Measurements from ENCODE around the gene ANKAR. TPM values are rescaled to one million over a fixed set of nuclear protein-coding genes. Genes with fewer than 3 reads are reported as not detected.
"Not testable (repeated sequence)": the region's sequence is repeated elsewhere in the genome, so short reads cannot be mapped to it uniquely, and the experiment has no call there.

The ANKAR gene
- total RNA-seq, 1 experiment from 2014 or later: 7.8 TPM

GRCh38 chr2:189658306-189659212 is 15.9 kb upstream of the ANKAR start:
- no peak for DNase-seq (ENCODE audit: extremely low read depth, low read depth)

DNA sequence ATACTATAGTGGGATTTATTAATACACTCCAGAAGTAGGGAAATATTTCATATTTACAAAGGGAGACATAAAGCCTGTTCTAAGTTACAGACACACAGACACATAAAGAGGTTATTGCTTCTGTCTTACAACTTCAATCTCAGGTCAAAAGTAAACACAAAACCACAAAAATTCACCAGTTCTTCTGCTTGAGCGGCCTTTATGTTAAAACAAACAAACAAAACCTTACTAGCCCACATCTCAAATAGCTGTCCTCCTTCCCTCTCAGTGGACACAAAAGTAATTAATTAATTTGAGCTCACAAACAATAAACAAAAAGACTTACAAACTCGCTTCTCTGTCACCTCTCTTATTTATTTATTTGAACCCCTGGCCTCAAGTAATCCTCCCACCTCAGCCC is 14.7 kb upstream of the ANKAR start:
- DNase-seq (ENCODE audit: extremely low read depth, low read depth): no peak

DNA sequence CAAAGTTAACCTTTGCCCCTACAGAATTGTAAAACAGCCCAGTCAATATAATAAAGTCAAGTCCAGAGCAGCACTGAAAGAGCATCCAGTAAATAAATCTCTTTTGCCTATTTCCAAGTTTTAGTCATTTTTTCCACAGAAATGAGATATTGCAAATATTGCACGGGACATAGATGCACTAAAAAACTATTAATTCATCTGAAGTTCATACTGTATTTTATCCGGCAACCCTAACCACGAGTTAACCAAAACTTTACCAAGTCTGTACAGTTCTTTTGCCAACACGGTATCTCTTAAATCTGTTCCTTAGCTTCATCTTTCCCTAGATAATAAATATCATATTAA is 13.7 kb upstream of the ANKAR start:
- DNase-seq (ENCODE audit: extremely low read depth, low read depth): no peak

DNA sequence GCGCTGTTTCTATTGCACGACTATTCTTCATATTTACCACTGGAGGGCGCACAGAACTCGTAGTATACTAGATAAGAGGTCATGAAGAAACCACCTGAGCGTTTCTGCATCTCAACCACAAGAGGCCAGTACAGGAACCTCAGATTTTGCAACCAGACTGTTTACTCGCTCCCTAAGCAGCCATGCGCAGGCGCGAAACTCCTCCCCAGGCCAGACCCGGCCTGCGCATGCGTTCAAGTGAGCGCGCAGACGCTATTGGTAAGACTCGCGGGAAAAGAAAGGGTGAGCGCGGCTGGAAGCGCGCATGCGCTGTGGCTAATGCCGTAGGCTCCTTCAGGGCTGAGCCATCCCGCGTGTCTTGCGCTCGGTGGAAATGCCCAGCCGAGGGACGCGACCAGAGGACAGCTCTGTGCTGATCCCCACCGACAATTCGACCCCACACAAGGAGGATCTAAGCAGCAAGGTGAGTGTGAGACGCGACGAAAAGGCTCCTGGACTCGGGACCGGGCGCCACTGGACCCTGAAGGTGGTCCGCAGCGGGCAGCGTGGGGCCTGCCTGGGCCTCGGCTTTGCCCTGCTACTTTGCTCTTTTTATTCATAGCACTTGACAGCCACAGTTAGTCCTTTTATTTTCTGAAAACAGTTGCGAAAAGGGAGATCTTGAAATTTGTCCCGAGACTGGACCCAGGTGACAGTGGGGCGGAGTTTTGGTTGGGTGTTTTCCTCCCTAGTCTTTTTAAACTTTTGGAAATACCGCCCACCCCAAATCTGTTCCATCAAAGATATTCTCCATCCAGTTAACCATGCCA is 13.1 kb upstream of the ANKAR start, which contains the start of gene ASNSD1:
ASNSD1 (plus strand) TSS at position 312 of the 809 bp plus-strand sequence. CDS start 4,674 bp downstream, outside the sequence.
- DNase-seq (ENCODE audit: extremely low read depth, low read depth): peak; percentile 100

DNA sequence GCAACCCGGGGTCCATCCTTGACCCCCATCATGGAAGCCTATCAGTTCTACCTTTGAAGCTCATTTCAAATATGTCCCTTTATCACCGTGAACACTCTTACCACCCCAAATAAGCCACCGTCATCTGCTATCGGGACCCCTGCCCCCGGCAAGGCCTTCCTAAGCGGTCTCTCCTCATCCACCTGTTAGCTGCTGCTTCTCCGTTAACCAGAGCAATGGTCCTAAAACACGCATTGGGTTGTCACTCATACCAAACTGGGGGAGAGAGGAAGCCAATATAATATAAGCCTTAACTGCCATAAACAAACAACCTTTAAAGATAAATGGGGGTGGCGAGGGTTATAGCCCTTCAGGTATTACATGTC is 12.5 kb upstream of the ANKAR start:
- no peak for DNase-seq (ENCODE audit: extremely low read depth, low read depth)

GRCh38 chr2:189662669-189663226 is 11.7 kb upstream of the ANKAR start:
- DNase-seq (ENCODE audit: extremely low read depth, low read depth): no peak

DNA sequence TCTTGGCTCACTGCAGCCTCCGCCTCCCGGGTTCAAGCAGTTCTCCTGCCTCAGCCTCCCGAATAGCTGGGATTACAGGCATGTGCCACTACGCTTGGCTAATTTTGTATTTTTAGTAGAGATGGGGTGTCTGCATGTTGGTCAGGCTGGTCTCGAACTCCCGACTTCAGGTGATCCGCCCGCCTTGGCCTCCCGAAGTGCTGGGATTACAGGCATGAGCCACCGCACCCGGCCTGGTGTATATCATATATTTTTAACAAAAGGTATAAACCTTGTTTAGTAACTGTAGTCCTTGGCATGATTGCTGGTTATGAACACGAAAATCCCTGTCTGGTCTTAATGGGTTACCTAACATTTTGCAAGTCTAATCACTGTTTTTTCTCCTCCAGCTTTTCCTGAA is 11.2 kb upstream of the ANKAR start:
- not testable (repeated sequence) for DNase-seq (ENCODE audit: extremely low read depth, low read depth)

DNA sequence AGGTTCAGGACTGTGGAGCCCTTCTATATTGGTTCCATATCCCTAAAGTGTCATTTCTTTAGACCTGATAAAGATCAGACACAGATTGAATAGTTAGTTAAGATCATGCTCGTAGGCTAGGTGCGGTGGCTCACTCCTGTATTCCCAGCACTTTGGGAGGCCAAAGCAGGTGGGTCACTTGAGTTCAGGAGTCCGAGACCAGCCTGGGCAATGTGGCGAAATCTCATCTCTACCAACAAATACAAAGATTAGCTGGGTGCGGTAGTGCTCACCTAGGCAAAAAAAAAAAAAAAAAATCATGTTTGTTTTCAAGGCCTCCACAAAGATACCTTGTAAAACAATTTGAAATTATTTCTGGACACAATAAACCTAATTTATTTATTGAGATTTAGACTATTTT is 4.6 kb upstream of the ANKAR start:
- DNase-seq (ENCODE audit: extremely low read depth, low read depth): no peak

GRCh38 chr2:189673661-189674373 is 653 bp upstream of the ANKAR start:
- no peak for DNase-seq (ENCODE audit: extremely low read depth, low read depth)

DNA sequence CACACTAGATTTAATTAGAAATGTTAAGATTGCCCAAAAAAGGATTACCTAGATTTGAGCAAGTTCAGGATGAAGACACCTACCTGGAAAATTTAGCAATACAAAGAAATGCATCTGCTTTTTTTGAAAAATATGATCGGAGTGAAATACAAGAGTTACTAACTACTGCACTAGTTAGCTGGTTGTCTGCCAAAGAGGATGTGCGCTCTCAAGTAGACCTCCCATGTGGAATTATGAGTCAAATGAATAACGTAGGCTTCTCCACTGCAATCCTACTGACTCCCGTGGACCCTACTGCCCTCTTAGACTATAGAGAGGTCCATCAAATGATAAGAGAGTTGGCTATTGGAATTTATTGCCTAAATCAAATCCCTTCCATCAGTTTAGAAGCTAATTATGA is 2.0 kb downstream of the ANKAR start:
- DNase-seq (ENCODE audit: extremely low read depth, low read depth): no peak

- DNase-seq (ENCODE audit: extremely low read depth, low read depth): no peak
These were observed 4.8 kb downstream of the ANKAR start for GRCh38 chr2:189679226-189679625.

- DNase-seq (ENCODE audit: extremely low read depth, low read depth): no peak
These were observed 6.7 kb downstream of the ANKAR start for GRCh38 chr2:189681203-189681602.

DNA sequence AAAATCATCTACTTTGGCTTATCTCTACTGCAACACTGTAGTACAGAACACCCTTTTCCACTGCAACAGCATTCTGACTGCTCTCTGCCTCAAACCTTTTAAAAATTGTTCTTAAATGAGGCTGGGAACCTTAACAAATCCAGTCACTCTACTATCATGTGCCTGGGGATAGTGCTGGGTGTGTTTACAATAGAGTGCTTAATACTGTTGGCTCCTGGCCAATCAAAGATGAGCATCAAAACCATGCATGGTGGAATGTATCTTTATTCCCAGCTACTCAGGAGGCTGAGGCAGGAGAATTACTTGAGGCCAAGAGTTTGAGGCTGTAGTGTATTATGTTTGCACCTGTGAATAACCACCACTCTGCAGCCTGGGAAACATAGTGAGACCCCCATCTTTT is 7.4 kb downstream of the ANKAR start:
- no peak for DNase-seq (ENCODE audit: extremely low read depth, low read depth)

GRCh38 chr2:189683348-189683747 is 8.9 kb downstream of the ANKAR start:
- no peak for DNase-seq (ENCODE audit: extremely low read depth, low read depth)

DNA sequence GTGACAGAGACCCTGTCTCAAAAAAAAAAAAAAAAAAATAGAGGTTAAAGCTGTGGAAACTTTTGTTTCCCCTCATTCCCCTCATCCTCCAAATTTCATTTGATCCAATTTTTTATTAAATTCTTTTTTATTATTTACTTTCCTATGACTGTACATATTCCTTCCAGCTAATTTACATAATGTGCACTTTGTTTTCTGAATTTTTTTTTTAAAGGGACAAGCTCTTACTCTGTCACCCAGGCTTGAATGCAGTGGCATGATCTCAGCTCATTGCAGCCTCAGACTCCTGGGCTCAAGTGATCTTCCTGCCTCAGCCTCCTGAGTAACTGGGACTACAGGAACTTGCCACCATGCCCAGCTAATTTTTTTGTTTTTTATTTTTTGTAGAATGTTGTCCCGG is 10.3 kb downstream of the ANKAR start:
- DNase-seq (ENCODE audit: extremely low read depth, low read depth): no peak

GRCh38 chr2:189685540-189686229 is 11.2 kb downstream of the ANKAR start:
- no peak for DNase-seq (ENCODE audit: extremely low read depth, low read depth)

DNA sequence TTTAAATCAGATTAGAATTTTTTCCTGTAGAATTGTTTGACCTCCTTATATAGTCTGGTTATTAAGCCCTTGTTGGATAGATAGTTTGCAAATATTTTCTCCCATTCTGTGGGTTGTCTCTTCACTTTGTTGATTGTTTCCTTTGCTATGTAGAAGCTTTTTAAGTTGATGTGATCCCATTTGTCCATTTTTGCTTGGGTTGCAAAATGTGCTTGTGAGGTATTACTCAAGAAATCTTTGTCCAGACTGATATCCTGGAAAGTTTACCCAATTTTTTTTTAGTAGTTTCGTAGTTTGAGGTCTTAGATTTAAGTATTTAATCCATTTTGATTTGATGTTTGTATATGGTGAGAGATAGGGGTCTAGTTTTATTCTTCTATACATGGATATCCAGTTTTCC is 13.3 kb downstream of the ANKAR start:
- DNase-seq (ENCODE audit: extremely low read depth, low read depth): not testable (repeated sequence)

GRCh38 chr2:189696223-189696622 is 21.8 kb downstream of the ANKAR start:
- no peak for DNase-seq (ENCODE audit: extremely low read depth, low read depth)

DNA sequence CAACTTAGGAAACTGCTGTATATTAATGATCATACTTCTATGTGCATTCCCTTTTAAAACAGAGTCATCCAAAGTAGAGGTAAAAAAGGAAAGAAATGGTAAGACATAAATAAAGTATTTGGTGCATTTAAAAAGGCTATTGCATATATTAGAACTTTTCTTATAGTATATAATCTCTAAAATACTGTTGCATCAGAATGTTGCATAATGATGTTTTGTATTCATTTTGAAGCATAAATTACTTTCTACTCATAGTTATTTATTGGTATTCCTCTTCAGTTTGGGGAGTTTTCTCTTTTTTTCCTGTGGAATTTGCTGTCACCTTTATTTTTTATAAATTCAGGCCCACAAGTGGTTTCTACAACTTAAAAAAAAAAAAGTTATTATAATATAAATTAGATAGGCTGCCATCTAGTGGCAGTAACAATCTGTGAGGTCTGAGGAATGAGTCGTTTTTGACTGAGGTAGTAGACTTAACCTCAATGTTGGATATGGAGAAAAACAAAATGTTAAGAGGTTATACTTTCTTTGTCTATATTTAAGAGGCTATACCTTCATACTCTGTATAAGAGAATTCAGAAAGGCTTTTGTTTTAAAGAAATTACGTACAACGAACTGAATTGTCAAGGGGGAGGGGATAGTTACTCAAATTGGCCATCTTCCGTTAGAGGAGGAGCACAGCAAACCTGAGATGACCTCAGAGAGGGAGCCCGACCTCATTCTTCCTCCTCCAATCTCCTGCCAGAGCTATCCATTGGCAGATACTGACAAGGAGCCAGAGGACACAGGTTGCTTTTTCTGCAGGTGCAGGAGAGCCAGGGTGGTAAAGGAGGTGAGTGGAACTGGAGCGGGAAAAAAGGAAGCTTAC is 23.8 kb downstream of the ANKAR start:
- peak; percentile 40 for DNase-seq (ENCODE audit: extremely low read depth, low read depth)
